Suppressor macrophage treated with lipopolysaccharide for 1 hour (primary cell): ENCODE data around the gene MYH6.
"Not testable (repeated sequence)": the region's sequence is repeated elsewhere in the genome, so short reads cannot be mapped to it uniquely, and the experiment has no call there.

Source experiments
- DNase-seq, 3 donors: peaks; one replicate each; pipeline ENCODE4 v3.0.0-alpha.2; 2020 to 2022

Gene MYH6

DNA sequence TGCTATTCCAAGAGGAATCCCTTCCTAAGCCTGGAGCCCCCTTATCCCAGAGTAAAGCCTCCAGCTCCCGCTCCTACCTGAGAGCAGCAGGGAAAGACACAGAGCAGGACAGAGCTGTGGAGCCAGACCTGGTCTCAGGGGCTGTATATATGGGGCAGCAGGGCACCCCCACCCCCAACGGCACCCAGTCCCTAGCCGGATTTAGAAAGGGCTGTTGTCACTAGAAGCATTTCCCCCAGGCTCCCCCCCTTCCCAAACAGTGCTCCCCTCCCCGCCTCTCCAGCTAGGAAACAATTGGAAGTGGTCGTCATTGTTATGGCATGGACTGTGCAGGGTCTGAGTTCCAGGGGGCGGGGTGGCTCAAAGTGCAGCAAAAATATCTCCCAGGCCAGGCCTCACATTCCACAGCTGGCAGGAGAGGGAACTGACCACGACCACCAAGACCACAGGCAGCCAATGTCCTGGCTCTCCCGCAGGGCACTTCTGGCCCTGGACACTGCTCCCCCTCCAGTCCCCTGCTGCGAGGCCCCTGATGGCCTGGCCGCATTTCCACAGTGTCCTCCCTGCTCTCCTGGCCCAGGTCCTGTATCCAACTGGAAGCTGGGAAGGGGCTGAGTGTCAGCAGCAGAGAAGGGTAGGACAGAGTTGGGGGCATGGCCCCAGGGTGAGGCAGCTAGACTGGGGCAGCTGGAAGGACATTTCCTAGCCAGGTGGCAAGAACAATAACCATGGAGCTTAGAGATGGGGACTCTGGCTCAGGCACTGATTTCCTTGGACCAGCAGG lies 27.7 kb upstream of the MYH6 start, which contains the start of gene MYH7:
Gene MYH7, minus strand, starts transcription at position 118 of the 784 bp plus-strand sequence. CDS start 1,928 bp downstream, outside the sequence.
- DNase-seq: no peak

- DNase-seq: no peak
Measured at GRCh38 chr14:23434488-23435222, 26.6 kb upstream of the MYH6 start.

DNA sequence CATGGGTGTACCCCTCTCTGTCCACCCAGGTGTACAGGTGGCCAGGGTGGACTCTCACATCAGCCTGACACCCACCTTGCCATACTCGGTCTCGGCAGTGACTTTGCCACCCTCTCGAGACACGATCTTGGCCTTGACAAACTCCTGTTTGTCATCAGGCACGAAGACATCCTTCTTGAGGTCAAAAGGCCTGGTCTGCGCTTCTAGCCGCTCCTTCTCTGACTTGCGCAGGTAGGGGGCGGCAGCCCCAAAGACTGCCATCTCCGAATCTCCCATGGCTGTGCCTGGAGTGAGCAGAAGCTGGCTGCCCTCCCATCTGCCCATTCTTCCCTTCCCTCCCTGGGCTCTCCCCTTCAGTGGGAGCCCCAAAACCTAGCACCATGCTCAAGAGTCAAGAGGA lies 25.4 kb upstream of the MYH6 start:
- no peak for DNase-seq

DNA sequence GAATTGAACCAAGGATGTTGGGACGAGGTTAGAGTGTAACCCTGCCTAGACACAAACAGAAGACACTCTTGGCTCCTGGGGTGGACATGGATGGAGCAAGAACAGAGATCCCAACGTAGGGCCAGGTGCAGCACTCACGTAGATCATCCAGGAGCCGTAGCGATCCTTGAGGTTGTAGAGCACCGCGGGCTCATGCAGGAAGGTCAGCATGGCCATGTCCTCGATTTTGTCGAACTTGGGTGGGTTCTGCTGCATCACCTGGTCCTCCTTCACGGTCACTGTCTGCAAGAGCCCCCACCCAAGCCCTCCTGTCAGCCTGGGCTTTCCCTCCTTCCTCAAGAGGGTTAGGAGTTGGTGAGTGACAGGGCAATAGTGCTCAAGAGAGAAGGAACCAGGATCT lies 24.9 kb upstream of the MYH6 start:
- DNase-seq: no peak

- DNase-seq: no peak
Measured at GRCh38 chr14:23432102-23432925, 24.2 kb upstream of the MYH6 start.

- DNase-seq: no peak
Measured at GRCh38 chr14:23431486-23431885, 23.4 kb upstream of the MYH6 start.

DNA sequence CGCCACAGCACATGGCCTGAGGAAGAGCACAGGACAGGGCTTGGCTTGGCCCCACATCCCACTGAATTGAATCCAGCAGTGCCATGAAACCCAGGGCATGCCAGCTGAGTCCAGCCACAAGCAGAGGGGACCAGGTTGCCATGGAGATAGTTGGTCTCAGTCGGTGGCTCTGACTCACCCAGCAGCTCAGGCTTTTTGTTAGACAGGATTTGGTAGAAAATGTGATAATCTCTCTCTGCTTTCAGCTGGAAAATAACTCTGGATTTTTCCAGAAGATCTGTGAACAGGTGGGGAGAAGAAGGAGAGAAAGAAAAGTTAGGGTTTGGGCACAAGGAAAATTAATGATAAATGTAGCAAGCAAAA lies 22.6 kb upstream of the MYH6 start:
- peak in 1 of 3 donors; percentile 2 for DNase-seq

DNA sequence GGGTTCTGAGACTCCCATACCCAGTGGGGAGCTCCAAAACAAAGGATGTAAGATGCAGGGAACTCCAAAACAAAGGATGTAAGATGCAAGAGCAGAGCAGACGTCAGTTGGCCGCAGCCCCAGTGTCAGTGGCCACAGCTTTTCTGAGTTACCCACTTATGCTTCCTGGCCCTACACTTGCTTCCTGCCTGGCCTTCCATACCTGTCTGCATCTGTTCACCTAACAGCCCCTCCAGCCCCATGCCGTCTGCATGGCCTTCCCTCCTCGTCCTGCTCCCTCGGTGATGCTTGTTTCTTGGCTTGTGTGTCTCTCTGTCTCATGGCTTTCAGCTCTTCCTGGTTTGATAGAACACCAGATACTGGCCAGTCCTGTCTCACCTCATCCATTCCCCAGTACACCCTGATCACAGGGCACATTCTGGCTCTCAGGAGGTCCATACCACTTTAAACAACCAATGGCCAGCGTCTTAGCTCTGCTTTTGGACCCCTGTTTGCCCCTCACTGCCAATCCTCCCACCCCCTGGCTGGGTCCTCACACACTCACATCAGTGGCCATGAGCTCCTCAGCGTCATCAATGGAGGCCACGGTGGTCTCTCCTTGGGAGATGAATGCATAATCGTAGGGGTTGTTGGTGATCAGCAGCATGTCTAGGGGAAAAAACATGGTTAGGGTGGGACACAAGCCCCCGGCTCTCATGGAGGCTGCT lies 22.1 kb upstream of the MYH6 start:
- no peak for DNase-seq

DNA sequence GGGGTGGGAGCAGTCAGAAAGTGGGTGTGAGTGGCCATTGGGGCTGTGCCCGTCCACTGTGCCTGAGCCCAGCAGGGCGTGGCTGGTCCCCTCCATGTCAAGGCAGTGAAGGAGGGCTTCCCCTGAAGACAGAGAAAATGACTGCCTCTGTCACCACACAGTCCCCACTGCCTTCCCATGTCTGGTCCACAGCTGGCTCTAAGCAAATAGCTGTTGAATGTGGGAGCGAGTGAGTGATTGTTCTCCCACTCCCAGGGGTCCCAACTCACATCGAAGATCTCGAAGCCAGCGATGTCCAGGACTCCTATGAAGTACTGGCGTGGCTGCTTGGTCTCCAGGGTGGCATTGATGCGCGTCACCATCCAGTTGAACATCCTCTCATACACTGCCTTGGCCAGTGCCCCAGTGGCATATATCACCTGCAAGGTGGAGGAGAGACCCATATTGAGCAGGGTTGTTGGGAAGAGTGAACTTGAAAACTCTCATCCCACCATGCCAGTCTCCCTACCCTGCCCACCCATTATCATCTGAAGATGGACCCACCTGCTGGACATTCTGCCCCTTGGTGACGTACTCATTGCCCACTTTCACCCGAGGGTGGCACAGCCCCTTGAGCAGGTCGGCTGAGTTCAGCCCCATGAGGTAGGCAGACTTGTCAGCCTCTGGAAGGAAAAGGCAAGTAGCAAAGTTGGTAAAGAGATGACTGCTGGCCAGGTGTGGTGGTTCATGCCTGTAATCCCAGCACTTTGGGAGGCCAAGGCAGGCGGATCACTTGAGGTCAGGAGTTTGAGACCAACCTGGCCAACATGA lies 20.8 kb upstream of the MYH6 start:
- DNase-seq: no peak

DNA sequence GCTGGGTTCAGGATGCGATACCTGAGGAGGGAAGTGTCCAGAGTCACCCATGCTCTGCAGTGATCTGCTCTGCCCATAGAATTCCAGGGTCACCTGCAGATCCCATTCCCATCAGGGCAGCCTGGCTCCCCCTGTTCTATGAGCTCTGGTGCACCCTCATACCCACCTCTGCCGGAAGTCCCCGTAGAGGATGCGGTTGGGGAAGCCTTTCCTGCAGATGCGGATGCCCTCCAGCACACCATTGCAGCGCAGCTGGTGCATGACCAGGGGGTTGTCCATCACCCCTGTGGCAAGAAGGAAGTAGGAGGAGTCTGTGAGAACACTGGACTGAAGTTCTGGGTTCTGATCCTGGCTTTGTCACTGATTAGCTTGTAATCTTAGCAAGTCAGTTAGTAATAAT lies 17.7 kb upstream of the MYH6 start:
- not testable (repeated sequence) for DNase-seq

GRCh38 chr14:23425169-23425568 lies 17.1 kb upstream of the MYH6 start:
- no peak for DNase-seq

GRCh38 chr14:23423657-23424056 lies 15.6 kb upstream of the MYH6 start:
- no peak for DNase-seq

DNA sequence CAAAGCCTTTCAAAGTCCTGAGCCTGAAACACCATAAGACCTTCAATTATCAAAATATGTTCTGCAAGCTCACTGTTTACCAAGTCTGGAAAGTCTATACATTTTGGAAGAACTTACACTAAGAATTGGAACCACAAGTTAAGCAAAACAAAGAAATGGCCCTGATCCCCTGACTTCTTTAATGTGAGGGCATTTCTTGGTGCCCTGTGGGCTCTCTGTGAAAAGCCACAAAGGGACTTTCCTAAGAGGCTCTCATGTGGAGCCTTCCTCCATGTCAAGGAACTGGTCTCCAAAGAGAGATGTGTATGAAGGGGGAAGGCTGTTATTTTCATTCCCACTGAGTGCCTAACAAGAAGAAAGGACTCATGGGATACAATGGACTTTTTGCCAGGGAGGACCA lies 13.5 kb upstream of the MYH6 start:
- DNase-seq: peak in 1 of 3 donors; percentile 12

GRCh38 chr14:23419646-23420045 lies 11.6 kb upstream of the MYH6 start:
- not testable (repeated sequence) for DNase-seq

GRCh38 chr14:23418021-23418420 lies 9.9 kb upstream of the MYH6 start:
- DNase-seq: no peak

GRCh38 chr14:23417269-23417668 lies 9.2 kb upstream of the MYH6 start:
- DNase-seq: not testable (repeated sequence)

GRCh38 chr14:23416801-23417200 lies 8.7 kb upstream of the MYH6 start:
- no peak for DNase-seq

DNA sequence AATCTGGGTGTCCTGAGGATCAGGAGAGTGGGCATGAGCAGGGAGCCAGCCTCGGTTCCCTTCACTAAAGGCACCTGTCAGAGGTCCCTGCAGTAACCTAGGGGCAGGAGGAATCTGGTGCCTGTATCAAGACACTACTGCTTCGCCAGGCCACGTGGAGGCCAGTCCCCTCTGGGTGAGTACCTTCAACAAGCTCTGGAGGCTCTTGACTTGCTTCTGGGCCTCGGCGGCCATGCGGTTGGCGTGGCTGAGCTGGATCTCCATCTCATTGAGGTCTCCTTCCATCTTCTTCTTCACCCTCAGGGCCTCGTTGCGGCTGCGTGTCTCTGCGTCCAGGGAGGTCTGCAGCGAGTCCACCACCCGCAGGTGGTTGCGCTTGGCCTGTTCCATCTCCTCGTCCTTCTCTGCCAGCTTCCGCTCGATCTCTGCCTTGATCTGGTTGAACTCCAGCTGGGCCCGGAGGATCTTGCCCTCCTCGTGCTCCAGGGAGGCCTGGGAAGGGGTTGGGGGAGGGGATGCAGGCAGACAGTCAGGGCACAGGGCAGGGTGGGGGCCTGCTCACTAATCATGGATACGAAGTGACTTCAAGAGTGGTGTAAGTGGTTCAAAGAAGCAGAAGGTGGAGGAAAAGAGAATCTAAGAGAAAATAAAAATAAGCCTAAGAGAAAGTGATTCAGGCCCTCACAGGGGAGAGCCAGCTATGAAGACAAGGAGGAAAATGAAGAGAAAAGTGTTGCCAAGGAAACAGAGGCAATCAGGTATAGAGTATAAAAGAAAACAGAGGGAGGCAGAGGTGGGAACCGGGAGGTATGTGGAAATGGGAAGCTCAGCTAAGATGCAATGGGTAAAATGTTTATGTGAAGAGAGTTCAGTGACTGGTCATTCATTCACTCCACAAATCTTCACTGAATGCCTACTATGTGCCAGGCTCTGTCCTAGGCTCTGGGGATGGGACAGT lies 8.0 kb upstream of the MYH6 start:
- DNase-seq: no peak

GRCh38 chr14:23414906-23415820 lies 7.1 kb upstream of the MYH6 start:
- DNase-seq: no peak

DNA sequence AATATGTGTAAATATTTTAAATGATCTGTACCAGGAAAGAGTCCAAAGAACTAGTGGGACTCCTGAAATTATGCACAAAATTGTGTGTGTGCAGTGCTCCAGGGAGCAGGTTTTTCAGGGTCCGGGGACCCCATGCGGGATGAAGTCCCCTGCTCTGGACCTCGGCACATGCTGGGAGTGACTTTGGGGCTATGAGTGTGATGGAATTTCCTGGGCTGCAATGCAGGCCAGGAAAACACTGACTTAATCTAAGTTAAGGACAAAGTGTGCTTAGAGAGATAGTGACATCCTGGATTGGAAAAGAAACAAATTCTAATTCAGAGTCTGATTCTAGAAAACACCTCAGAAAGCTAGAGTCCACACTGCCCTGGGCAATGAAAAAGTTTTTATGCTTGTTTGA lies 6.2 kb upstream of the MYH6 start:
- no peak for DNase-seq
